ENCODE data around the gene TXLNA.
"Not testable (repeated sequence)": the region's sequence is repeated elsewhere in the genome, so short reads cannot be mapped to it uniquely, and the experiment has no call there.

TXLNA gene

DNA sequence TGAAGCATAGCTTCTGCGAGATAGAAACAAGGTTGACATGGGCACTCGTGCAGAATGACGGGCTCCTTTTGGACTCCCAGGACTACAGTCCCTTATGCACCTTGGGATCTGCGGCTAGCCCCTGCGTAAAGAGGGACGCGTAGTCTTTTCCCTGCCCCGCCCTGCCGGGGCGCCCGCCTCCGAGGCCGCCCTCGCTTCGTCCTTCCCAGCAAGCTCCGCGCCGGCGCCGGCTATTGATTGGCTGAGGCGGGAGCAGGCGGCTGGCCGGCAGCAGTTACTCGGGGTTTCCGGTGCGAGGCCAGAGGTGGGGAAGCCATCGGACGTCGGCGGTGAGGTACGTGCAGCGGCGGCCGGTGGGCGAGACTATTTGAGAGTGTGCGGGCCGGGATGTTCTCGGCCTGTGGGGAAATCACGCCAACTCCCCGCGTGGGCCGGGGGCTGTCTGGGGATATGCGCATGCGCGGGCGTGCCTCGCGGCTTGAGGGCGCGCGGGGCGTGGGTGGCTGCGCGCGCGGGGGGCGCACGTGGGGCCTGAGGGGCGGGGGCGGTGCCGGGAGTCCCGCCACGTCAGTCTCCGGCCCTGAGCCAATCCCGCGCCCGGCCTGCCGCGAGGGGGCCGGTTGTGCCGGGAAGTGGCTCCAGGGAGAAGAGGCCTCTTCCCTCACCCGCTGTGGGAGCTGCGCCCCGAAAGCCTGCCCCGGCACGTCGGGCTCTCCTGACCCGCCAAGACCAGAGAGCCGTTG lies at the start of gene TXLNA:
TXLNA (plus strand) TSS at position 233 of the 743 bp plus-strand sequence. CDS start 671 bp downstream, outside the sequence.
- peak; percentile 65 for FAIRE-seq

DNA sequence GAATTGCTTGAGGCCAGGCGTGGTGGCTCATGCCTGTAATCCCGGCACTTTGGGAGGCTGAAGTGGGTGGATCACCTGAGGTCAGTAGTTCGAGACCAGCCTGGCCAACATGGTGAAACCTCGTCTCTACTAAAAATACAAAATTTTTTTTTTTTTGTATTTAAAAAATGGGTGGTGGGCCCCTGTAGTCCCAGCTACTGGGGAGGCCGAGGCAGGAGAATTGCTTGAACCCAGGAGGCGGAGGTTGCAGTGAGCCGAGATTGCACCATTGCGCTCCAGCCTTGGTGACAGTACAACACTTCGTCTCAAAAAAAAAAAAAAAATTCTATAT lies 45.6 kb upstream of the TXLNA start:
- not testable (repeated sequence) for FAIRE-seq

DNA sequence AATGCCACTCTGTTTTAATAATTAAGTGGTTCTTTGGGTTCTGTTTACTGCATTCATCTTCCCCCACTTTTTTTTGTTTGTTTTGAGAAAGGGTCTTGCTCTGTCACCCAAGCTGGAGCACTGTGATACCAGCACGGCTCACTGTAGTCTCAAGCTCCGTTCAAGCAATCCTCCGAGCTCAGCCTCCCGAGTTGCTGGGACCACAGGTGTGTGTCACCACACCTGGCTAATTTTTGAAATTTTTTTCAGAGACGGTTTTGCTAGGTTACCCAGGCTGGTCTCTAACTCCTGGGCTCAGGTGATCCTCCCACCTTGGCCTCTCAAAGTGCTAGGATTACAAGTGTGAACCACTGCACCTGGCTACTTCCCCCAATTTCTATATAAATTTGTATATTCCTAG lies 42.4 kb upstream of the TXLNA start:
- FAIRE-seq = no peak

DNA sequence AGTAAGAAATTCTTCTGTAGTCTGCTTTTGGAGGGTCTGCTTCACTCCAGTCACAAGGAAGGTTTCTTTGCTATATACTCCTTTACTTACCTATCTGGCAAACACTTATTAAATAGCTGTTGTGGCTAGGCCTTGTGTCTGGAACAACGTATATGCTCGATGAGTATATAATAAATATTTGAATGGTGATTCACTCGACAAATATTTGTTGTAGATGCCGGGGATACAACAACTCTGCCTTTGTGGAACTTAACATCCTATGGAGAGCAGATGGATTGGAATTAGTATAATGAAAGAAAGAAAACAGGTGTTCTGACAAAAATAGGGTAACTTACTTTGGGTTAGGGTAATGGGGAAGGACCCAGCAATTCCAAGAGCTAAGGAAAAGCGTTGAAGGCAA lies 40.5 kb upstream of the TXLNA start:
- no peak for FAIRE-seq

DNA sequence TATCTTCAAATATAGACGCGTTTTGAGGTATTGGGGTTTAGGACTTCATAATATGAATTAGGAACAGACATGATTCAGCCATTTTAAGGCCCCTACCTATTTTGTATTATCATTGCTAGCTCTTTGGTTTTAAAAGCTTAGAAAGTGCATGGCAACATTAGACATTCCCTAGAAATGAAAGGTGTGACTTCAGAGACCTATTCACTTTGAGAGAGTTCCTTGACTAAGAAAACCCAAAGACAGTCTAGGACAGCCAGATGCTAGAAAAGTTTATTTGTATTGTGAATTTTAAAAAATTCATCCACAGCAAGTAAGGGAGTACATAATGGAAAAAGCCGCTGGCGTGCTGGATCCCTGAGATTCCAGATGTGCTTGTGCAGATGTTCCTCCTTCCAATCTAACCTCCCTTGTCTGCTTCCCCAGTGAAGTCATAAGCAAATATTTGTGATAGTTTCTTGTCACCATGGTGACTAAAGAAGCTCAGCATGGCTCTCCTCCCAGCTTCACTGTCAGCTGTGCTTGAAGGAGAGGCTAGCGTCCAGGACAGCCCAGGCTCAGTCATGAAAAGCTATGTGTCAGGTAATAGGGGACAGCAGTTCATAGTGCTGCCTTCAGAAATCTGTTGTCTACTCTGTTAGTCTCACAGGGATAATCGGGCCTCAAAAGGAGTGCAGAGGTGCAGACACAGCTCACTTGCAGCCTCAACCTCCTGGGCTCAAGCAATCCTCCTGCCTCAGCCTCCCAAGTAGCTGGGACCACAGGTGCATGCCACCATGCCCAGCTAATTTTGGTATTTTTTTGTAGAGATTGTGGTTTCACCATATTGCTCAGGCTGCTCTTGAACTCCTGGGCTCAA lies 36.8 kb upstream of the TXLNA start:
- FAIRE-seq = no peak

DNA sequence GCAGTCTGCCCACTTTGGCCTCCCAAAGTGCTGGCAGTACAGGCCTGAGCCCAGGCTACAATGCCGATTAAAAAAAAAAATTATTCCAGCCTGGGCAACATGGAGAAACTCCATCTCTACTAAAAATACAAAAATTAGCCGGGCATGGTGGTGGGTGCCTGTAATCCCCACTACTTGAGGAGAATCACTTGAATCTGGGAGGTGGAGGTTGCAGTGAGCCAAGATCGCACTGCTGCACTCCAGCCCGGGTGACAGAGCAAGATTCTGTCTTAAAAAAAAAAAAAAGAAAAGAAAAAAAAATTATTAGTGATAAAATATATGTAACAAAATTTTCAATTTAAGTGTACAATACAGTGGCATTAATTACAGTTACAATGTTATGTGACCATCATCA lies 36.2 kb upstream of the TXLNA start:
- not testable (repeated sequence) for FAIRE-seq

DNA sequence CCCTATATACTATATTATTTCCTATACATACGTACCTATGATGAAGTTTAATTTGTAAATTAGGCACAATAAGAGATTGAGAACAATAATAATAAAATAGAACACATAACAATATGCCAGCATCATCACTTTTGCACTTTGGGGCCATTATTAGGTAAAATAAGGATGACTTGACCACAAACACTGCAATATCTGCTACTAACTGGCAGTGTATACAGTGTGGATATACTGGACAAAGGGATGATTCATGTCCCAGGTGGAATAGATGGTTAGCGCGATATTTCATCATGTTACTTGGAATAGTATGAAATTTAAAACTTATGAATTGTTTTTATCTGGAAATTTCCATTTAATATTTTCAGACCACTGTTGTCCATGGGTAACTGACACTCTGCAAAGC lies 35.4 kb upstream of the TXLNA start:
- no peak for FAIRE-seq

DNA sequence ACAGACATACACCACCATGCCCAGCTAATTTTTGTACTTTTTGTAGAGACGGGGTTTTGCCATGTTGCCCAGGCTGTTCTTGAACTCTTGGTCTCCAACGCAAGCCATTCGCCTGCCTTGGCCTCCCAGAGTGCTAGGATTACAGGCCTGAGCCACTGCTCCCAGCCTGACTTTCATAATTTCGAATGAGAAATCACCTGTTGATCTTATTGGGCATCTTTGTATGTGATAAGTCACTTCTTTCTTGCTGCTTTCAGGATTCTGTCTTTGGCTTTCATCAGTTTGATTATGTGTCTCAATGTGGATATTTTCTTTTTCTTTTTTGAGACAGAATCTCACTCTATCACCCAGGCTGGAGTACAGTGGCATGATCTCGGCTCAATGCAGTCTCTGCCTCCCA lies 31.7 kb upstream of the TXLNA start:
- FAIRE-seq = not testable (repeated sequence)

DNA sequence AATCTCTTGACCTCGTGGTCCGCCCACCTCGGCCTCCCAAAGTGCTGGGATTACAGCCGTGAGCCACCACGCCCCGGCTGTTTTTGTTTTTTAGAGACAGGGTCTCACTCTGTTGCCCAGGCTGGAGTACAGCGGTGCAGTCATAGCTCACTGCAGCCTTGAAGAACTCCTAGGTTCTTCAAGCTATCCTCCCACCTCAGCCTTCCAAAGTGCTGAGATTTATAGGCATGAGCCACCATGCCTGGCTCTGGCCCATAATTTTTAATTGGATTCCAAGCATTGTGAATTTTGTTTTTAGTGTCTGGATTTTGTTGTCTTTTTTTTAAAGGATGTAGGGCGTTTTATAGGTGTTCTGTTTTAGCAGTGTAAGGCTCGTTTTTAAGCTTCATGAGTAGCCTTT lies 28.6 kb upstream of the TXLNA start:
- FAIRE-seq = no peak

DNA sequence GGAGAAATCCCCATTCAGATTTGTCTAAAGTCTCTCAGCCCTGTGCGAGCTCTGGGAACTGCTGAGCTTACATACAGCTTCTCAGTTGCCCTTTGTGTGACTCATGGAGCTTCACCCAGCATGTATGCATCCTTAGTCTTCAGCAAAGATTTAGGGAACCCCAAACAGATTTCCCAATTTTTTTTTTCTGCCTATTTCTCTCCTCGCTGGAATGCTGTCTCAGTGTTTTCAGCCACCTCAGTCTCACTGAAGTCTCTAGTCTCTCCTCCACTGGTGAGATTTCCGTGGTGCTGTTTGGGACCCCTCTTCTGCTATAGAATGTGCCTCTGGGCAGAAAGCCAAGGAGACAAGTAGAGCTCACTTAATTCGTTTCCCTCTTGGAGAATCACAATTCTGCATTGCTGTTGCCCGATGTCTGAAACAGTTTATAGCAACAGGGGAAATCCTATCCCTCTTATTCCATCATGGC lies 28.1 kb upstream of the TXLNA start:
- no peak for FAIRE-seq

DNA sequence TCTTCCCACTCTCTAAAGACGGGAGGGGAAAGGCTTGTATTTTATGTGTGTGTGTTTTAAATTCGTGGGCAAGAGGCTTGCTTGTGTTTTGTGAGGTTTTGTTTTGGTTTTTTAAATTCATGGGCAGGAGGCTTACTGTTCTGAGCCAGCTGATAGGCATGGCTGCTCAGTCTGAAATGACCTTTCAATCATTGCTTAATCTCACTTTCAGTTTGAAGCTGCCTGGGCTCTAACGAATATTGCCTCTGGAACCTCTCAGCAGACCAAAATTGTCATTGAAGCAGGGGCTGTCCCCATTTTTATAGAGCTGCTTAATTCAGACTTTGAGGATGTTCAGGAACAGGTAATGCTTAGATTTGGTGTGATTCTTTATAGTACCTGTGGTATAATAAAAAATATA lies 20.3 kb upstream of the TXLNA start:
- no peak for FAIRE-seq

DNA sequence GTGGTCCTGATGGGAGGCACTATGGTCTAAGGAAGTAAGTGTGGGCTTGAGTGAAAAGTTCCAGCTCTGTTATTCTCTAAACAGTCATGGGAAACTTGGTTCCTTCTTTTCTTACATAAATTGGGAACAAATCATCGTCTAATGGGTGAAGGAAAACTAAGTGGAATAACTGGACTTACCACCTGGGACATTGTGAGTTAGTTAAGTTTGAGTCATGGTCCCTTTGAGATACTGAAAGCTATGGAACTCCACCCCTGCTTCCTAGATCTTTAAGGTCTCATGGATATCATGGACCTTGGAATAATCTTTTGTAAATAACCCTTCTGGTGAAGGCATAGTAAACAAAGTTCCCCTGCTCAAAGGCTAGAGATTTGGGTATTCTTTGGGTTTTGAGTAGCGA lies 16.1 kb upstream of the TXLNA start:
- no peak for FAIRE-seq

DNA sequence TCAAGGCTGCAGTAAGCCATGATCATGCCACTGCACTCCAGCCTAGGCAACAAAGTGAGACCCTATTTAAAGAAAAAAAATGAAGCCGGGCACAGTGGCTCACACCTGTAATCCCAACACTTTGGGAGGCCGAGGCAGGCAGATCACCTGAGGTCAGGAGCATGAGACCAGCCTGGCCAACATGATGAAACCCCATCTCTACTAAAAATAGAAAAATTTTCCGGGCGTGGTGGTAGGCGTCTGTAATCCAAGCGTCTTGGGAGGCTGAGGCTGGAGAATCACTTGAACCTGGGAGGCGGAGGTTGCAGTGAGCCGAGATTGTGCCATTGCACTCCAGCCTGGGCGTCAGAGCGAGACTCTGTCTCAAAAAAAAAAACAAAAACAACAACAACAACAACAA lies 13.8 kb upstream of the TXLNA start:
- not testable (repeated sequence) for FAIRE-seq

DNA sequence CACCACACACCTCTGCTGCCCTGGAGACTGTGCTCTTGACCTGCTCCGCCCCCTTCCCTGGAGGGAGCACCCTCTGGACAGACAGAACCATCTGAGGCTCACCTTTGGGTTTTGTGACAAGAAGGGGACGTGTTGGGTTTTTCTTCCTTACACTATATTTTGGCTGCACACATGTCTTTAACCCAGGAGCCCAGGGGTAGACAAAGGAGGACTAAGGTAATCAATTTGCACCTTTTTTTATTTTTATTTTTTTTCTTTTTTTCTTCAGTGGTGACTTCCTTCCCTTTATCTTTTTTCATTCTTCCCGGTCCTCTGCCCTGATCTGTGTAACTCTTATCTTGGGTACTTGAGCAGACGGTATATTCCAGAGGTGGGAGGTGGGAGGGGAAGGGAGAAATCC lies 8.5 kb upstream of the TXLNA start:
- no peak for FAIRE-seq

DNA sequence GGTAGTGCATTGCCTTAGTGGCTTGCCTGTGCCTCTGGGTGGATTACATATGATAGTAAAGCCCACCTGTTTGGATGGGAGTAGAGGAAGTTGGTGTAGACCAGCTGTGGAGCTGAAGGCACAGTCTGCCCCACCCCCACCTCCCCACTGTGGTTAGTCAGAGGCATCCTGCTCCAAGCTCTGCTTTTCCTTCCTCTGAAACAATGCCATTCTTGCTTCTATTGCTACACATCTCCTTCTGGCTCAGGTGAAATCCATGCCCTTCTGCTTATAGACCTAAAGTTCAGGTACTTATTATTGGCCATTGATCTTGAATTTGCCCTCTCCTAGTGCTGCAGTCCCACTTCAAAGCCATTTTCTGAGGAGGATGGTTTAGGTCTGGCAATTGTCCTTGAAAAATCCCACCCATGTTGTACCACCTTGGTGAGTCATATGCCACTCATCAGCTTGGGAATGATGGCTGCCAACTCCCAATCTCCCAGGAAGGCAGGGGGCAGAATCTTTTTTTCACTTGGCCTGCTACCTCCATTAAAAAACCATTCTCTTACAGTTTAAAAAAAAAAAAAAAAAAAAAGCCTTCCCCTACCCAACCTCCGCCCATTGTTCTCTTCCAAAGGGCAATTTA lies 6.7 kb upstream of the TXLNA start:
- no peak for FAIRE-seq

DNA sequence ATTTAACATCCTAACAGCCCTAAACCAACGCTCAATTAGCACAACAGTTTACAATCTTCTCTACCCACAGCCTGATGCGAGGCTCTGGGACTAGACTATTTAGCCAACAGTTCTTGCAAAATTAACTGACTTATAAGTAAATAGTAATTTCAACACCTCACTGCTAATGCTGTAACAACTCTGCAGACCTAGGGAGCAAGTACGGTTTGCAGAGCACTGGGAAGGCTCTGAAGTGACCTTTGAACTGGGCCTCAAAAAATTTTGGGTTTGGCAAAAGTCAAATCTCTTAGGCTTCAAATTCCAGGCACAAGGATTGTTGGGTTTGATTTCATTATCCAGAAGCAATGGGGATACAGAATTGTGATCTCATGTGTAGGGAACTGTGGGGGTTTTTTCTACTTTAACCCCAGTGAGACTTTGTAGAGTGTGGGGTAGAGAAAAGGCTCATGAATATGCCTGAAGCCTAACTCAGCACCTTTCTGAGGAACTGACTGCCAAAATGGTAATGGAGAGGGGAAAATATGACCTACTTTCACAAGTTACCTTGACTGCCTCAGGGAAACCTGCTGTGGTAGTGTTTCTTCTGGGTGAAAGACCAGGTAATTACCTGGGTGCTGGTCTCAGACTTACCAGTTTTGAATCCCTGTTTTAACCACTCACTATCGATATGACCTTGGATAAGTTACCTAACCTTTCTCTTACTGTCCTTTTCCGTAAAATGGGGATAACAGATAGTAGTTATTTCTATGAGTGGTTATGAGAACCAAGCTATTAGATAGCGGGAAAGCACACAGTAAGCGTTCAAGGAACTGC lies 889 bp upstream of the TXLNA start:
- no peak for FAIRE-seq

DNA sequence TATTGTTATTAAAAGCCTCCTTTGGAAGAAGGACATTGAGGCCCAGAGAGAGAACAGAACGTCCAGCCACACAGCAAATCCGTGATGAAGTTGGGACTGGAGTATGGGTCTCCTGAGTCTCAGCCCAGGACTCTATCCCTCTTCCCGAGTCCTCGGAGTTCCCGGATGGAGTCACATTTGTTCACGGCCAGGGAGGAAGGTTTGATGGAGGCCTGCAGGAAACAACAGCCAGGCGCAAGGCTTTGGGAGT lies 357 bp upstream of the TXLNA start:
- no peak for FAIRE-seq

DNA sequence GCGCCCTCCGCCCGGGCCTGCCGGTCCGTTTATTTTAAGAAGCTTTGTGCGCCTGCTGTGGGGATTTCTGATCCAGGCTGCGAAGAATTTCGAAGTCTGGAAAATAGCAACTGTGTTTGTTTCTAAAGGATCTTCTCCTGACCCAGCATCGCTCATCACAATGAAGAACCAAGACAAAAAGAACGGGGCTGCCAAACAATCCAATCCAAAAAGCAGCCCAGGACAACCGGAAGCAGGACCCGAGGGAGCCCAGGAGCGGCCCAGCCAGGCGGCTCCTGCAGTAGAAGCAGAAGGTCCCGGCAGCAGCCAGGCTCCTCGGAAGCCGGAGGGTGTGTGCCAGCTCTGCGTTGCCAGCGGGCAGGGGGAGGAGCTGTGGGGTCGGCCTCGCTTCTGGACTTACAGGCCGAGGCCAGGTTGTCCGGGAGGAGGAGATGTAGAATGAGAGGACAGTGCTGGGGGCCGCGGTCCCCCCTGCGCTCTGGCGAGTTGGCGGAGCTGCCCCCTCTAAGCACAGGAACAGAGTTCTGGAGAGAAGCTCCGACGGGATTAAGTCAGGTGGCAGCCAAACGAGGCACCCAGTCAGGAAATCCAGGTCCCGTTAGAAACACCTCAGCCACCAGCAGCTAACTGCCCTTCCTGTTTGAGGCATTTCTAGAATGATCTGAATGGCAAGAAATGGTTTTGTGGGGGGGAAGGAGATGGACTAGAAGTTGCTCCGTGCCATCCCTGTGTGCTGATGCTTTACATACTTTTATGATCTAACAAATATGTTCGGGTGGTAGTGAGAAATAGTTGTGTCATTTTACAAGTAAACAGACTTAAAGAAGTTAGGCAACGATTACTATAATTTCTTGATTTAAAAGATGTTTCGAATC lies 948 bp downstream of the TXLNA start:
- FAIRE-seq = no peak

DNA sequence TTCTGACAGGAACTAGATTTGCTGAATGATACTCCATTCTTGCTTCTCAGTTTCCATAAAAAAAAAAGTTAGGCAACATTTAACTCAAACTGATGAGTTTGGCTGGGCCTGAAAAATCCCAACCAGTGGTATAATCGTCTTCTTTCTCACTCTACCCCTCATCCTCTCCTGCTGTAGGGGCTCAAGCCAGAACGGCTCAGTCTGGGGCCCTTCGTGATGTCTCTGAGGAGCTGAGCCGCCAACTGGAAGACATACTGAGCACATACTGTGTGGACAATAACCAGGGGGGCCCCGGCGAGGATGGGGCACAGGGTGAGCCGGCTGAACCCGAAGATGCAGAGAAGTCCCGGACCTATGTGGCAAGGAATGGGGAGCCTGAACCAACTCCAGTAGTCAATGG lies 1.6 kb downstream of the TXLNA start:
- no peak for FAIRE-seq

DNA sequence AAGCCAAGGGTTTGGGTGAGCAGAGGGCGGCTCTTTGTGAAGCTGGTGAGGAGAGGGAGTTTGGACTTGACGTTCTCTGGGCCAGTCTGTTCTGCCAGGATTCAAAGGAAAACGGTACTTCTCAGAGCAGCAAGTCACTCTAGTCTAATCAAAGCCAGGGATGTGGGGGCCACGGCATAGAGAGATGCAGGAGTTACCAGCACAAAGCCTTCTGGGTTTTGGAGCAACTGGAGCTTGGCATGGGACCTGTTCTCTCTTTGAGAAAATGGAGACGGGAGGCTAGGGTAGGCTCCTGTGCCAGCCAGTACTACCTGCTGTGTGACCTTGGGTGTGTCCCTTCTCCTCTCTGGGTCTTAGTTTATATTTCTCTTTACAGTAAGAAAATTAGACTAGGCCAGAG lies 2.1 kb downstream of the TXLNA start:
- no peak for FAIRE-seq

DNA sequence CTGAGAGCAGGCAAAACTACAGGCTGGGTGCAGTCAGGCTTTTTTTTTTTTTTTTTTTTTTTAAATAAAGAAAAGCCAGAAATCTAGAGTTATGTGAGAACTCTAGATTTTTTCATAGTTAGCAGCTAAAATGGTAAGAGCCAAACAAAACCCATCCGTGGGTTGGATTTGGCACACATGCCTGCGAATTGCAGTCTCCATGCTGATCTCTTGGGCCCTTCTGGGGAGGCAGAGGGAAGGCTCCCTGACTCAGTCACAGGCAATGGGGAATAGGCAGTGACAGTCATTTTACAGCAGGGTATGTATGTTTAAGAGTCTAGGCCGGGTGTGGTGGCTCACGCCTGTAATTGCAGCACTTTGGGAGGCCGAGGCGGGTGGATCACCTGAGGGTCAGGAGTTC lies 2.6 kb downstream of the TXLNA start:
- no peak for FAIRE-seq

DNA sequence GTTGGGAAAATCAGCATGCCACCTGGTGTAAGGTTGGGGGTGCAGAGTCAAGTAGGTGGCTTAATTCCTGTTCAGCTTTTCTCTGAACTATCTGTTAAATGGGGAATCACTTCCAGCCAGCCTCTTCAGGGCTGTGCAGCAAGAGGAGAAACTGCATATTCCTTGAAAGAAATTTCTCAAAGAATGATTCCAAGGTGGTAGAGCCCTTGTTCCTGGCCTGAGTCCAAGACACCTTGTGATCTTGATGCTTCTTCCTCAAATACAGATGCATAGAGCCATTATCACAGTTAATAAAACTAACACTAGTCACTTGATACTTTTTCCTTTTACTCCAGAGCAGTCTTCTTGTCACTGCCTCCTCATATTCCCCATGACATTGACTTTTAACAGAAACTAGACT lies 5.2 kb downstream of the TXLNA start:
- no peak for FAIRE-seq
